Right lobe of liver (tissue), 4 donors: ENCODE results near the gene SDK1.

Experiments used
- POLR2A ChIP-seq: fragments of 450-650 bp; IDR thresholded peaks from one replicate; pipeline ENCODE4 v1.6.1; 2017; ENCODE audit warnings: antibody characterized with exemption, mild to moderate bottlenecking
- TF ChIP-seq, protein P1 (sequence below), 4 donors: fragments of 200-600 bp in 3 of 4; fragments of 450-650 bp in 1 of 4; IDR thresholded peaks; one replicate each; pipeline versions ENCODE4 v1.5.1 to v1.8.0; 2016 to 2022; ENCODE audit warnings: antibody characterized with exemption in 4 of 4, mild to moderate bottlenecking in 2 of 4
- donor health status: DM: no; HTN: no; CAD: no.
- donor health status: DM: no; HTN: no; CAD: no.
- donor health status: DM: no; HTN: yes; CAD: no.

DNA sequence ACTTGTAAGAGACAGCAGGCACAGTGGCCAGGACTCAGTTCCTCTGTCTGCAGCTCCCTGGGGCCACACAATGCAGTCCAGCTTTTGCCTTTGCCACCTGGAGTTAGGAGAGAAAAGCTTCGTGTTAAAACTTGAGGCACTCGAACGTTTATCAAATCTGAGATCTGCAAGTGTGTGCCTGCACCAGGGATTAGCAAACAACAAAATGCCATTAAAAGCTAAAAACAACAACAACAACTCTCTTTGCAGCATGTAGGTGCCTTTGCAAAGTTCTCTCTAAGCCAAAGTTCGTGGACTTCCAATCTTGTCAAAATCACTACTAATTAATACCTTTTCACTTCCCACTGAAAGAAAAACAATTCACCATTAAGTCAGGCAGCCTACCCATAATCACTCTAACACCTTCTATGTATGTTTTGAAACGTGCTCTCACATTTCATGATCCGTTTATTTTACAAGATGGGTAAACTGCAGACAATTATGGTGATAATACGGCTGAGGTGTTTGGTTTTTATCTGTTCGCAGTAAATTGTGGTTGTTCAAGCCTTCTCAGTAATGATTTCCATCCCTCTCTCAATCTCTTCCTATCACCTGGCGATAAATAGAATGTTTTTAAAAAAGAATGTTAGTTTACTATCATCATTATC is 36.2 kb upstream of the SDK1 start:
- no peak for TF ChIP-seq POLR2A
- TF ChIP-seq, protein P1, sequence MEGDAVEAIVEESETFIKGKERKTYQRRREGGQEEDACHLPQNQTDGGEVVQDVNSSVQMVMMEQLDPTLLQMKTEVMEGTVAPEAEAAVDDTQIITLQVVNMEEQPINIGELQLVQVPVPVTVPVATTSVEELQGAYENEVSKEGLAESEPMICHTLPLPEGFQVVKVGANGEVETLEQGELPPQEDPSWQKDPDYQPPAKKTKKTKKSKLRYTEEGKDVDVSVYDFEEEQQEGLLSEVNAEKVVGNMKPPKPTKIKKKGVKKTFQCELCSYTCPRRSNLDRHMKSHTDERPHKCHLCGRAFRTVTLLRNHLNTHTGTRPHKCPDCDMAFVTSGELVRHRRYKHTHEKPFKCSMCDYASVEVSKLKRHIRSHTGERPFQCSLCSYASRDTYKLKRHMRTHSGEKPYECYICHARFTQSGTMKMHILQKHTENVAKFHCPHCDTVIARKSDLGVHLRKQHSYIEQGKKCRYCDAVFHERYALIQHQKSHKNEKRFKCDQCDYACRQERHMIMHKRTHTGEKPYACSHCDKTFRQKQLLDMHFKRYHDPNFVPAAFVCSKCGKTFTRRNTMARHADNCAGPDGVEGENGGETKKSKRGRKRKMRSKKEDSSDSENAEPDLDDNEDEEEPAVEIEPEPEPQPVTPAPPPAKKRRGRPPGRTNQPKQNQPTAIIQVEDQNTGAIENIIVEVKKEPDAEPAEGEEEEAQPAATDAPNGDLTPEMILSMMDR (IDR thresholded peaks at IDR 0.05): no peak
